Right lobe of liver (tissue), 6 donors: Measurements from ENCODE around the gene ZNF879. TPM values are rescaled to one million over a fixed set of nuclear protein-coding genes. Genes with fewer than 3 reads are reported as not detected.

ENCODE experiments used
- ATAC-seq, 4 donors: fragments of 200-7000 bp; cut with Tn5 transposase; one replicate each; pipeline ENCODE4 v1.9.1; 2020; ENCODE audit warnings: mild to moderate bottlenecking in 4 of 4, moderate library complexity in 4 of 4
- DNase-seq, 3 donors: peaks; one replicate each; pipeline ENCODE4 v3.0.0-alpha.2; 2020
- H3K27ac ChIP-seq, 3 donors: fragments of 200-600 bp; one replicate each; pipeline ENCODE4 v1.8.0; 2022
- H3K27me3 ChIP-seq, 2 donors: fragments of 200-600 bp; one replicate each; pipeline ENCODE4 v1.8.0; 2022
- H3K36me3 ChIP-seq, 4 donors: fragments of 200-600 bp; sonication (generic) in 1 of 4; one replicate each; pipeline versions ENCODE4 v1.5.1 to v1.8.0; 2017 to 2022; ENCODE audit warnings: control low read depth in 1 of 4
- H3K4me1 ChIP-seq, 4 donors: fragments of 200-600 bp; sonication (generic) in 1 of 4; one replicate each; pipeline versions ENCODE4 v1.5.1 to v1.8.0; 2017 to 2022; ENCODE audit warnings: control low read depth in 1 of 4
- H3K4me3 ChIP-seq, 3 donors: fragments of 200-600 bp; one replicate each; pipeline ENCODE4 v1.8.0; 2022
- H3K9me3 ChIP-seq, 4 donors: fragments of 200-600 bp; sonication (generic) in 1 of 4; one replicate each; pipeline versions ENCODE4 v1.5.1 to v1.8.0; 2017 to 2022; ENCODE audit warnings: control low read depth in 1 of 4
- POLR2A ChIP-seq: fragments of 450-650 bp; IDR thresholded peaks from one replicate; pipeline ENCODE4 v1.6.1; 2017; ENCODE audit warnings: antibody characterized with exemption, mild to moderate bottlenecking
- WGBS: methylation state at CpG from one replicate; pipeline ENCODE4 v1.1.6; 2018; ENCODE audit warnings: low coverage, low lambda C conversion rate; ENCODE audit not compliant: insufficient coverage; ENCODE audit errors: missing lambda C conversion rate; 5-methylcytosine and 5-hydroxymethylcytosine counted together
- intact Hi-C, 2 donors: fragments of 100-400 bp; cut with DNase I; formaldehyde crosslinking; loops; one replicate each; pipeline versions ENCODE4 v1.11.2 to v1.14.1; 2022
- total RNA-seq, 6 experiments: library from RNA; depleted of rRNA in 2 of 6; stranded (reverse); fragments of >200 nt in 2 of 6; fragmentation: NEBNext Ultra II Directional in 3 of 6; extraction: Animal tissue kit (Norgen Biotek cat#: 25700) in 3 of 6; gene quantifications; one replicate each; pipeline versions ENCODE4 v1.1.0 to v1.2.4, GENCODE V29; 2016 to 2023
- TF ChIP-seq, protein P1 (sequence below), 4 donors: fragments of 200-600 bp in 3 of 4; fragments of 450-650 bp in 1 of 4; IDR thresholded peaks; one replicate each; pipeline versions ENCODE4 v1.5.1 to v1.8.0; 2016 to 2022; ENCODE audit warnings: antibody characterized with exemption in 4 of 4, mild to moderate bottlenecking in 2 of 4
- donor health status: DM: no; HTN: yes; CAD: no.
- donor health status: DM: no; HTN: no; CAD: no.
- donor health status: DM: no; HTN: no; CAD: no.
- donor health status: DM: no; HTN: yes; CAD: no.
- donor health status: DM: no; HTN: yes; CAD: no.

ZNF879 gene
- total RNA-seq, 6 experiments from 2014 or later, result 0.31 to 1.3 (median 0.94) TPM

- intact Hi-C loops, result no loop called here
- 97% methylated on average over 6 of the region's 6 CpGs for WGBS
- DNase-seq (no peak), ATAC-seq (no peak)
- Histone ChIP-seq H3K4me1 (no peaks in the 10 kb centered on the region), H3K9me3 (peaks cover 0 to 30% (median 10%) of the 10 kb centered on the region in 4 donors), H3K27me3 (no peaks in the 10 kb centered on the region), H3K27ac (no peak overlapping the region), H3K36me3 (peaks cover 0 to 10% (median 0%) of the 10 kb centered on the region in 4 donors), H3K4me3 (no peak overlapping the region)
- TF ChIP-seq POLR2A, result no peak
- TF ChIP-seq, protein P1, sequence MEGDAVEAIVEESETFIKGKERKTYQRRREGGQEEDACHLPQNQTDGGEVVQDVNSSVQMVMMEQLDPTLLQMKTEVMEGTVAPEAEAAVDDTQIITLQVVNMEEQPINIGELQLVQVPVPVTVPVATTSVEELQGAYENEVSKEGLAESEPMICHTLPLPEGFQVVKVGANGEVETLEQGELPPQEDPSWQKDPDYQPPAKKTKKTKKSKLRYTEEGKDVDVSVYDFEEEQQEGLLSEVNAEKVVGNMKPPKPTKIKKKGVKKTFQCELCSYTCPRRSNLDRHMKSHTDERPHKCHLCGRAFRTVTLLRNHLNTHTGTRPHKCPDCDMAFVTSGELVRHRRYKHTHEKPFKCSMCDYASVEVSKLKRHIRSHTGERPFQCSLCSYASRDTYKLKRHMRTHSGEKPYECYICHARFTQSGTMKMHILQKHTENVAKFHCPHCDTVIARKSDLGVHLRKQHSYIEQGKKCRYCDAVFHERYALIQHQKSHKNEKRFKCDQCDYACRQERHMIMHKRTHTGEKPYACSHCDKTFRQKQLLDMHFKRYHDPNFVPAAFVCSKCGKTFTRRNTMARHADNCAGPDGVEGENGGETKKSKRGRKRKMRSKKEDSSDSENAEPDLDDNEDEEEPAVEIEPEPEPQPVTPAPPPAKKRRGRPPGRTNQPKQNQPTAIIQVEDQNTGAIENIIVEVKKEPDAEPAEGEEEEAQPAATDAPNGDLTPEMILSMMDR (IDR thresholded peaks at IDR 0.05), result no peak
Observed at GRCh38 chr5:179065703-179066102, 42.1 kb downstream of the ZNF879 start.

DNA sequence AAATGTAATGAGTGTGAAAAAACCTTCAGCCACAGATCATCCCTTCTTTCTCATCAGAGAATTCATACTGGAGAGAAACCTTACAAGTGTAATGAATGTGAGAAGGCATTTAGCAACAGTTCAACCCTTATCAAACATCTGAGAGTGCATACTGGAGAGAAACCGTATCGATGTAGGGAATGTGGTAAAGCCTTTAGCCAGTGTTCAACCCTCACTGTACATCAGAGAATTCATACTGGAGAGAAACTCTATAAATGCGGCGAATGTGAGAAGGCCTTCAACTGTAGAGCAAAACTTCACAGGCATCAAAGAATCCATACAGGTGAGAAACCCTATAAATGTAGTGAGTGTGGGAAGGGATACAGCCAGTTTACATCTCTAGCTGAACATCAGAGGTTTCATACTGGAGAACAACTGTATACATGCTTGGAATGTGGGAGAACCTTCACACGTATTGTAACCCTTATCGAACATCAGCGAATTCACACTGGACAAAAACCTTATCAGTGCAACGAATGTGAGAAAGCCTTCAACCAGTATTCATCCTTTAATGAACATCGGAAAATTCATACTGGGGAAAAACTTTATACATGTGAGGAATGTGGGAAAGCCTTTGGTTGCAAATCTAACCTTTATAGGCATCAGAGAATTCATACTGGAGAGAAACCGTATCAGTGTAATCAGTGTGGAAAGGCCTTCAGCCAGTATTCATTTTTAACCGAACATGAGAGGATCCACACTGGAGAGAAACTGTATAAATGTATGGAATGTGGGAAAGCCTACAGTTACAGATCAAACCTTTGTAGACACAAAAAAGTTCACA lies 55.8 kb downstream of the ZNF879 start:
- H3K36me3 ChIP-seq, result peaks cover 0 to 24% (median 3%) of the 10 kb centered on the region in 4 donors
- TF ChIP-seq, protein P1 (IDR thresholded peaks at IDR 0.05), result no peak
- TF ChIP-seq POLR2A, result no peak
- H3K27me3 ChIP-seq, result no peaks in the 10 kb centered on the region
- H3K4me1 ChIP-seq, result no peaks in the 10 kb centered on the region
- peaks cover 0 to 62% (median 32%) of the 10 kb centered on the region in 4 donors for H3K9me3 ChIP-seq
- intact Hi-C loops, result no loop called here
- no peak overlapping the region for H3K27ac ChIP-seq
- no peak for ATAC-seq
- no peak overlapping the region for H3K4me3 ChIP-seq
- 96% methylated on average over 11 of the region's 11 CpGs for WGBS
- no peak for DNase-seq

- H3K27me3 ChIP-seq, result no peaks in the 10 kb centered on the region
- H3K4me1 ChIP-seq, result no peaks in the 10 kb centered on the region
- intact Hi-C loops, result no loop called here
- no peak for ATAC-seq
- H3K27ac ChIP-seq, result no peak overlapping the region
- H3K4me3 ChIP-seq, result no peak overlapping the region
- 92% methylated on average over 4 of the region's 4 CpGs for WGBS
- DNase-seq, result no peak
- TF ChIP-seq, protein P1 (IDR thresholded peaks at IDR 0.05), result no peak
- TF ChIP-seq POLR2A, result no peak
- H3K36me3 ChIP-seq, result peaks cover 0 to 21% (median 3%) of the 10 kb centered on the region in 4 donors
- peaks cover 0 to 72% (median 31%) of the 10 kb centered on the region in 4 donors for H3K9me3 ChIP-seq
Observed at GRCh38 chr5:179080724-179081123, 57.1 kb downstream of the ZNF879 start.

Other genes with a start within 250 kb of the ZNF879 start
- gene ZNF354B, start 163.9 kb upstream of the ZNF879 start, total RNA-seq, result 1 to 10 TPM; 2.0 to 7.2 (median 5.0) TPM
- under 1 TPM; 0.18 to 0.71 (median 0.45) TPM for gene ZFP2, start 127.9 kb upstream of the ZNF879 start, total RNA-seq
- gene ZNF454, start 82.6 kb upstream of the ZNF879 start, total RNA-seq, result under 1 TPM in 5 of 6 experiments, not detected in 1; 0.12 to 0.39 (median 0.27) TPM
- gene GRM6, start 28.5 kb upstream of the ZNF879 start, total RNA-seq, result under 1 TPM in 1 of 6 experiments, not detected in 5; 0.05 TPM
- gene ZNF354C, start 36.6 kb downstream of the ZNF879 start, total RNA-seq, result 1 to 10 TPM in 5 of 6 experiments, under 1 TPM in 1; 0.81 to 2.4 (median 1.4) TPM